Bronchial epithelial cell (primary cell): Measurements from ENCODE around the gene C2orf68. TPM values are rescaled to one million over a fixed set of nuclear protein-coding genes. Genes with fewer than 3 reads are reported as not detected.

Experiments used
- DNase-seq: peaks from one replicate; pipeline ENCODE4 v3.0.0-alpha.2; 2010; ENCODE audit warnings: low read depth
- FAIRE-seq: peaks from 2 replicates; lab custom pipeline; 2011; peaks lifted over from hg19 to GRCh38; lab: Jason Lieb, UNC
- H3K27me3 ChIP-seq: 2 replicates; pipeline ENCODE4 v1.5.1; 2011; ENCODE audit warnings: low read length; ENCODE audit not compliant: control insufficient read depth, insufficient read depth
- H3K36me3 ChIP-seq: 2 replicates; pipeline ENCODE4 v1.5.1; 2011; ENCODE audit warnings: low read length; ENCODE audit not compliant: control insufficient read depth, insufficient read depth
- H3K4me3 ChIP-seq: 2 replicates; pipeline ENCODE4 v1.5.1; 2011; ENCODE audit warnings: mild to moderate bottlenecking, low read depth, low read length, control low read depth
- CTCF ChIP-seq: IDR thresholded peaks from 2 replicates; pipeline ENCODE4 v1.5.1; 2011; ENCODE audit warnings: mild to moderate bottlenecking, moderate library complexity, low read length, control low read depth, inconsistent platforms; ENCODE audit not compliant: insufficient read depth, severe bottlenecking
- total RNA-seq: library from RNA; depleted of rRNA; stranded (reverse); fragments of >200 nt; gene quantifications from 2 replicates; pipeline ENCODE4 v1.2.1, GENCODE V29; 2014

Gene C2orf68
- total RNA-seq, 1 donor from 2014 or later: 9.5 TPM

DNA sequence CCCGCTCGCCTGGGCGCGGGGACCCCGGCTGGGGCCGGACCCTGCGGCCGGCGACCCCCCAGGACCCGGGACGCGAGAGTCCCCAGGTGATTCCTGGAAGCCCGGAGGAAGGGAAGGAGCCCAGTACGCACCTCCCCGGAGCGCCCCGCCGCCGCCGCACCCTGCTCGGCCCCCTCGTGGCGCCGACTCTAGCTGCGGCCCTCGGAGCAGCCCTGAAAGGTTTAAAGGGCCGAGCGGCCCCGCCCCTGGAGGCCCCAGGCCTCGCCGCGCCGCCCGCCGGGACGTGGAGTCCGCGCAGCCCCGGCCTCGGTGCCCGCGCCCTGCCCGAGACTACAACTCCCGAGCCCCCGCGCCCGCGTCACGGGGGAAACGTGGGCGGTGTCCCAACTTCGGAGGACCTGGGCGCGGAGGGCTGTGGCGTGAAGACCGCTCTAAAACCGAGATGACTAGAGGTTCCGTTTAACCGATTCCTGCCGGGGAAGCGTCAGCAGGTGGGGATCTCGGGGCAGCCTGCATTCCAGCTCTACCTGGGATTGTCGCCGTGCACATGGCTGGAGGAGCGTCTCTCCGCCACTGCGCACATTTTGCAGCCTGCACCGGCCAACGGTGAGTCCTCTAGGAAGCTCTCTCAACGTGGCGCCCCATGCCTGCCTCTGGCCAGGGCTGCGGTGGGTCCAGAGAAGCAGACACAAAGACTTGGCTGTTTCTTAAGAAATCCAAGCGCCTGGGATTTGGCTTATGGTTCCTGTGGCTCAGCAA is 9.2 kb downstream of the C2orf68 start, which contains the start of gene TMEM150A:
Gene TMEM150A (minus strand): TSS at position 223 of the 759 bp plus-strand sequence. CDS start 750 bp downstream, outside the sequence.
- DNase-seq (peak; percentile 69), FAIRE-seq (no peak)
- peaks cover 4% of the 10 kb centered on the region for H3K36me3 ChIP-seq
- no peaks in the 10 kb centered on the region for H3K27me3 ChIP-seq
- peak; percentile 36 for TF ChIP-seq CTCF
- peak within 1 kb of the TSS; percentile 49 for H3K4me3 ChIP-seq

DNA sequence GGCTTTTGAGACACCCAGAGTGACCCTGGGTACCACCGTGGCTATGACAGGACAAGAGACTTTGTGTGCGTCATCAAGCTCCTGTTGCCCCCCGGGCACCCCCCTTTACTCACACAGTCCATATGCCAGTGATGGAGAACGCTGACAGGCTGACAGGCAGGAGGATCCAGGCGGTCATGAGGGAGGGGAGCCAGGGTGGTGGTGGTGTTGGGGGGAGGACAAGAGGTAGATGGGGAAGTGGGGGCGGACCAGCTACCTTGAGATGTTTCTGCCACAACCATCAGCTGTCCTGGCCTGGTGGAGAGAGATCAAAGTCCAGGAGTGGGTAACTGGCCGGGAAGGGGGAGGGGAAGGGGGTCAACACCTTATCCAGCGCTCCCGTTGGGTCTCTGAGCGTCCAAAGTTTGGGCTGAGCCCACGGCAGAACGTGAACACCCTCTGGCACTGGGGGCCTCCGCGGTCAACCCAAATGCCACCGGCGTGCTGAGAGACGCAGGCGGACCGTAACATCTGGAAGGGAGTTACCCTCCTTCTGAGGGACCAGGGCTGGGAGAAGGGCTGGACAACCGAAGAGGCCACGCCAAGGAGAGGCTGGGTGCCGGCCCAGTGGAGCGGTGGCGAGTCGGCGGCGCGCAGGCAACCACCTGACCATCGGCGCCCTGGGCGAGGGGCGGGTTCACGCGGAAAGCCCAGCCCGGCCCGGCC is 9.9 kb downstream of the C2orf68 start:
- no peak for TF ChIP-seq CTCF
- peaks cover 8% of the 10 kb centered on the region for H3K36me3 ChIP-seq
- no peaks in the 10 kb centered on the region for H3K27me3 ChIP-seq
- peak overlapping the region; percentile 49 for H3K4me3 ChIP-seq
- FAIRE-seq (no peak), DNase-seq (no peak)

DNA sequence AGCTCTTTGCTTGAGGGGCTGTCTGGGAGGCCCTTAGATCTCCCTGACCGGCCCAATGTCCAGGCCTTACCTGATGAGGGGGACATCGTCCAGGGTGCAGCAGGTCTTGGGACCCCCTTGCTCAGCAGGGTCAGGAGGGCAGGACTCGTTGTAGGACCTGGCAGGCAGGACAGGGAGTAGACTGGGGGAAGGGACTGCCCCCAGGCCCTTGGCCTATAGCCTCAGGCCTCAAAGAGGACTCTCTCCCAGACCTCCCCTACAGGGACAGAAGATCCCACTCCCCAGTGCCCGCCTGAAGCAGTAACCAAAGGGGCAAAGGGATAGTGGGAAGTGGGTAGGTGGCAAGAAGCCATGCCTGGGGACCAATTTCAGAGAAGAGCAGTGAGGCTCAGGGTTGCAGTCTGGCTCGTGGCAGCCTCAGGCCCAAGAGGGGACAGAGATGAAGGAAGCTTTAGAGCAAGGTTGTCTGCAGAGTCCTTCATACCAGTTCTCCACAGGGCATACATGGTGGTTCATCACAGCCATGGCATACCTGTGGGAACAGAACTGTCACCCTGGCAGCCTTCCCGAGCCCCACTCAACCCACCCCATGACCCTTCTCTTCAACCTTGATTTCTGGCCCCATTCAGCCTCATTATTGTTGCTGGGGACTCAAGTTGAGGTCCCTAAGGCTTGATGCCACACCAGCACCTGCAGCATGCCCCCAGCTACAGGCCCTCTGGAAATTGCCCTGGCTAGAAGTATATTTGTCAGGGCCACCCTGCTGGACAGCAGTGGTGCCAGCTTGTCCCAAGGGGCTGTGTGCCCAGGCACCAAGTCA is 10.7 kb downstream of the C2orf68 start:
- Histone ChIP-seq H3K27me3 (no peaks in the 10 kb centered on the region), H3K4me3 (peak overlapping the region; percentile 49), H3K36me3 (peaks cover 12% of the 10 kb centered on the region)
- TF ChIP-seq CTCF: no peak
- FAIRE-seq (no peak), DNase-seq (no peak)

DNA sequence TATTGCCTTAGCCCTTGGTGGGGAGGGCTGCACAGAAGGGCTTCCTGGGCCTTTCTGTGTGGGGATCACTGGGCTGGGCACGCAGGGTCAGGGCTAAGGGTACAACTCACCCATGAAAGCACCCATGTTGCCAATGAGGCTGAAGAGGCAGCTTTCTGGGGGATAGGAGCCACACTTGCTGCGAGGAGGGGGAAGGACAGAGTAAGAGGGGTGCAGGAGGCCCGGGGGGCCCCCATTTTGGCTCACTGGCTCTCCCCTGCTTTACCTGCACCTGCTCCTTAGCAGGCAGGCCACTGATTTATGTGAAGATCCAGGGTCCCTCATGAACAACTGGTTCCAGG is 11.7 kb downstream of the C2orf68 start:
- Histone ChIP-seq H3K36me3 (peaks cover 12% of the 10 kb centered on the region), H3K27me3 (no peaks in the 10 kb centered on the region), H3K4me3 (no peak overlapping the region)
- DNase-seq: no peak
- TF ChIP-seq CTCF: no peak
- no peak for FAIRE-seq

- no peaks in the 10 kb centered on the region for H3K27me3 ChIP-seq
- no peak for FAIRE-seq
- peaks cover 12% of the 10 kb centered on the region for H3K36me3 ChIP-seq
- TF ChIP-seq CTCF: no peak
- DNase-seq: no peak
- H3K4me3 ChIP-seq: no peak overlapping the region
Measured at GRCh38 chr2:85599468-85600234, 12.2 kb downstream of the C2orf68 start.
